ENCODE measurements around the gene BRMS1.

Gene BRMS1

DNA sequence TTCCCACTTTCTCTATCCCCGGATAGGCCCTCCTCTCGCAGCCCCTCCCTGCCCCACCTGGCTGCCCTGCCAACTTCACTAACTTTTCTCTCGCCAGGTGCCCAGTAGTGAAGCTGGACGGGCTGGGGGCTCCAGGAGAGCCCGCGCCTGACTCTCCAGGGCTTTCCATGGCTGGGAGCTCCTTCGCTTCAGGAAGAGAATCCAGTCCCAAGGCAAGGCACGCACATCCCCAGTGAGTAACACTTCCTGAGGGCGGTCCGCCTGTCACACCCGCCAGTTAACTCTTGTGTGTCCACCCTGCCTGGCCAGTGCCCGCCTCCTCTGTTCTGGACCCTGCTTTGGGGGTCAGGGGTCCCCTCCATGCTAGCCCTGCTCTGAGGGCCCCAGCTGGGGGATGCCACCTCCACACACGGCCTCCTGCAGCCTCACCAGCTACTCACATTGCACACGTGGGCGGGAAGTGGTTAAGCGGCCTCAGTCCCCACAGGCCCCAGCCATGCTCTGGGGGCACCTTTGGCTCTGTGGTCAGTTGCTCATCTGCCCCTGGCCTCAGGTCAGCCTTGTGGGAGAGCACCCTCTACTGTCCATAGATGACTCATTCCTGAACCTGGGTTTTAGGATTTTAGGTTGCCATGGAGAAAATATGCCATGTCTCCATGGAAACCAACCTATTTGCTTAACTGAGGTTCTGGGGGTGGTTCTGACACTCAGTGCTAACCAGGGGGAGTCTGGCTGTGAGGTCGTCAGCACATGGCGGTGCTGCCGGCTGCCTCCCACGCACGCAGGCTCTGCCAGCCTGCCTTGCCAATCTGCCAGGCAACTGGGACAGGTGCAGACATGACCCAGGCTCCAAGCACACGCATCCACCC, 8.4 kb downstream of the BRMS1 start, which contains the start of gene RIN1:
RIN1 (minus strand) TSS at position 201 of the 869 bp plus-strand sequence; CDS start at position 169, 32 bp downstream.
- DNase-seq, result peak; percentile 94

DNA sequence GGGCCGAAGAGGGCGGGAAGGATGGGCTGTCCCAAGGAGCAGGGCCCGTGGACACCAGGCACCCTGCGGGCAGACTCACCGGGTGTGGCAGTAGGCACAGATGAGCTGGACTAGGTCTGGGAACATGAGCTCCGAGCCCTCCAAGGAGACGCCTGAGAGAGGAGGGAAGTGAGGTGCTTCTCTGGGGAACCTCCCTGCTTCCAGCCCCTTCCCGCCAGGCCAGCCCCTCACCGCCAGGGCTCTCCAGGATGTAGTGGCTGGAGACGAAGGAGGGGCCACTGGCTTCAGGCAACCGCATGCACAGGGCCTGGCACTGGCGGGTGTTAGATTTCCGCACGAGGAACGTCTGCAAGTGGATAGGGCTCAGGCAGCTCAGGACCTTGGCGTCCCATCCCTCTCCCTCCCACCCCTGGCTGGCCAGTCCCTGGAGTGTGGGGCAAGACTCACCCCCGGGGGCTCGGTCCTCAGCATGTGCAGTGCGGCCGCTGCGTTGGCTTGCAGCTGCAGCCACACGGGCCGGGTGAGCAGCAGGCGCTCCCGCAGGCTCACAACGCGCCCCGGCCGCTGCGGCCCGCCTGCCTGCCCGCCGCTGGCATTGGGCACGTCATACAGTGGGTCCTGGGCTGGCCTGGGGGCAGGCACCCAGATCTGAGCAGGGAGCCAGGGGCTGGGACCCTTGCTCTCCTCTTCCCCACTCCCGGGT, 9.2 kb downstream of the BRMS1 start:
- peak; percentile 82 for DNase-seq

DNA sequence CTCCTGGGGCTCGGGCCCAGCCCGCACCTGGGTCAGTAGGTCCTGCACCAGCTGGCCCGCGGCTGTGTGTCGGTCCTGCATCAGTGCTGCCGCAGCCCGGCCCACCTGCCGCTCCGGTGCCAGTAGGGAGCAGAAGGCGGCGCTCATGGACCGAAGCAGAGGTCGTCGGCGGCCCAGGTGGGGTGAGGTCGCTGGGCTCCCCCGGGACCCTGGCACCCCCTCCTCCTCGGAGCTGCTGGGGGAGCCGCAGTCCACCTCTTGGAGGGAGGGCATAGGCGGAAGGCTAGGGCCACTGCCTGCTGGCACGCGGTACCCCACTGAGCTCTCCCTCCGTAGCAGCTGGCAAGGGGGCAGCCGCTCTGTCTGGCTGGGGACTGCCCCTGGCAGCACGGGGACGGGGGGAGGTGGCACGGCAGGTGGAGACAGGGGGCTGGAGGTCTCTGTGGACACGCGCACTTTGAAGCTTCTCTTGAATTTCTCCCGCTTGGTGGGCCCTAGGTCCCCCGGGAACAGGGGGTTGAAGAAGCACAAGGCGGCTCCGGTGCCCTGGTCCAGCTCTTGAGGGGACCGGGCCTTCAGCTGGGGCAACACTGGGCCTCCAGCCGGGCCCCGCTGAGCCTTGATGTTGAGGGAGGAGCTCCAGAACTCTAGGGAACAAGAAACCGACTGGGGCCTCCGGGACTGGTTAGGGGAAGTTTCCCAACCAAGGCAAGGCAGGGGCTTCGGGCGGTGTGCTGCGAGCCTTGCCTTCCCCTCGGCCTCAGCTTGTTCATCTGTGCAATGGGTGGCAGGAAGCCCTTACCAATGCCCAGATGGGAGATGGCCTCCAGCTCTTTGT, 10.1 kb downstream of the BRMS1 start:
- peak; percentile 48 for DNase-seq

DNA sequence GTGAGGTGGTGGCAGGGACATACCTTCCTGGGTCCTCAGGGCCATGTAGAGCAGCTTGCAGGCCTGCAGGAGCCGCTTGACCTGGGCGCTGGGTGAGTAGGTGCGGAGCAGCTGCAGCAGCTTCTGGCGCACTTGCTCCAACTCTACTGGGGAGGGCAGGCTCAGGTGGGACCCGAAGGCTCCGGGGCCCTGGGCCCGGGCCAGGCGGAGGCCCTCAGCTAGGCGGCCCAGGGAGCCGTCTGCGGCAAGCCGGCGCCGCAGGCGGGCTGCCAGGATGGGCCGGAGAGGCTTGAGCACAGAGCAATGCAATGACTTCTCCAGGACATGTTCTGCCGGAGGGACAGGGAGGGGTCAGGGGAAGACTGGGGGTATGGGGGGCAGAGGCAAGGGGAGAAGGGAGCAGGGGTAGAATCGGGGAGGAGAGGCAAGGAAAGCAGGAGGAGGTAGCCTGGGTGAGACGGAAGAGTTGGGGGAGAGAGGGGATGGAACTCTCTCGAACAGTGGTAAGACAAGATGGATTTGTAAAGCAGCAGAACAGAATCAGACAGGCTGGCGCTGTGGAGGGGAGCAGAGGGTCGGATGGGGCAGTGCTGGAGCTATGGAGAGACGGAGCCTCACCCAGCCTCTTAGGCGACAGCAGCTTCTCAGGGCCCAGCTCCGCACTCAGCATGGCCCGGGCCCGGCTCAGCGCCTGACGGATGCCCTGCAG, 10.9 kb downstream of the BRMS1 start:
- no peak for DNase-seq

DNA sequence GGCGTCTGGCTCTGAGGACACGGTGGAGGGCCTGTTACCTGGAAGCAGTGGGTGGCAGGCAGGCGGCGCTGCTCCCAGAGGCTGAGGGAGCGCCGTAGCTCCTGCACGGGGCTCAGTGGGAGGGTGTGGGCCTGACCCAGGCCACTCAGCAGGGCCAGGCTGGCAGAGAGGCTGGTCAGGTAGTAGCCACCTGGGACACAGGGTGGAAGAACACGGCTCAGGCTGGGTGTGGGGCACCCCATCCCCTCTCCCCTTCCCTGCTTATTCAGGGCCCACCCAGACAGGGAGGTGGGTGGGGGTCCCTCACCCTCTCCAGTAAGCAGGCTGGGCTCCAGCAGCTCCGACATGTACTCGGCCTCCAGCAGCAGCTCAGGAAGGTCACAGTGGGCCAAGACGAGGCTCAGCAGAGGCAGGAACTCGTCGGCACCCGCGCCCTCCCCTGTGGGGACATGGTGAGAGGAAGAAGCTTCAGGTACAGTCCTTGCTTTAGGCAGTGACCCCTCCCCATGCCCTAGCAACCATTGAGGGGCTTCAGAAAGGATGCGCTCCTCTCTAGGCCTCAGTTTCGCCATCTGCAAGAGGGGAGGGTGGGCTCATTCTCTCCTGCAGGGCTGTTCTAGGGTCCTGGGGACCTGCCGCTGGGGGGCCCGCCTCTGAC, 11.6 kb downstream of the BRMS1 start:
- DNase-seq, result peak; percentile 44

DNA sequence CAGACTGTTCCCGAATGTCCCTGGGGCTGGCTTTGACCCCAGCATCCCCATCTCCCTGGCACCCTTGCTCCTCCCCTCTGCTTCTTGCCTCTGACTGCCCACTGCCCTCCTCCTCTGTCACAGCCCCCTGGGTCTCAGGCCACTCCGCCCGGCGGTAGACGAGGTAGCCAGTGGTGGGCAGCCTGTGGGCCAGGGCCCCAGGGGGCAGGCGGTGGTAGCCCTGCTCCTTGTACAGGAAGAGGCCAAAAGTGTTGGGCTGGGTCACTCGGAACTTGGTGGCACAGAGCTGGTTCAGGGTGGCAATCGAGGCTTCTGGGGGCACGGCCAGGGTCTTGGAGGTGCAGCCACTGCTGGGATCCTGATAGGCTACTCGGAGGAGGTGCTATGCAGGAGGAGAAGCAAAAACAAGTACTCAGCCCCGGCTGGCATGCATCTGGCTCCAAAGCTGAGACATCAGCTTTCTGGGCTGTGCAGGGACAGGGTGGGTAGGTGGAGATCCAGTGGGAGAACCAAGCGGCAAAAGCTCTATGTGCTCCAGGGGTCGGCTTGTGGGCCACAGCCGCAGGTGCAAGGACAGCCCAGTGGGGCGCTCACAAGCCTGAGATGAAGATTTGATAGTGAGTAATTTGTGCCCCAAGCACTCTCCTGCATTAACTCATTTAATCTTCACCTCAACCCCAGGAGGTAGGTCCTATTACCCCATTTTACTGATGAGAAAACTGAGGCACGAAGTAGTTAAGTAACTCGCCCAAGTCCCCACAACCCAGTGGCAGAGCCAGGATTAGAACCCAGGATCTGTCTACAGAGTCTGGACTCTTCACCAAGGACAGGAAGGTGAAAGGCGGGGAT, 12.3 kb downstream of the BRMS1 start:
- peak; percentile 49 for DNase-seq

DNA sequence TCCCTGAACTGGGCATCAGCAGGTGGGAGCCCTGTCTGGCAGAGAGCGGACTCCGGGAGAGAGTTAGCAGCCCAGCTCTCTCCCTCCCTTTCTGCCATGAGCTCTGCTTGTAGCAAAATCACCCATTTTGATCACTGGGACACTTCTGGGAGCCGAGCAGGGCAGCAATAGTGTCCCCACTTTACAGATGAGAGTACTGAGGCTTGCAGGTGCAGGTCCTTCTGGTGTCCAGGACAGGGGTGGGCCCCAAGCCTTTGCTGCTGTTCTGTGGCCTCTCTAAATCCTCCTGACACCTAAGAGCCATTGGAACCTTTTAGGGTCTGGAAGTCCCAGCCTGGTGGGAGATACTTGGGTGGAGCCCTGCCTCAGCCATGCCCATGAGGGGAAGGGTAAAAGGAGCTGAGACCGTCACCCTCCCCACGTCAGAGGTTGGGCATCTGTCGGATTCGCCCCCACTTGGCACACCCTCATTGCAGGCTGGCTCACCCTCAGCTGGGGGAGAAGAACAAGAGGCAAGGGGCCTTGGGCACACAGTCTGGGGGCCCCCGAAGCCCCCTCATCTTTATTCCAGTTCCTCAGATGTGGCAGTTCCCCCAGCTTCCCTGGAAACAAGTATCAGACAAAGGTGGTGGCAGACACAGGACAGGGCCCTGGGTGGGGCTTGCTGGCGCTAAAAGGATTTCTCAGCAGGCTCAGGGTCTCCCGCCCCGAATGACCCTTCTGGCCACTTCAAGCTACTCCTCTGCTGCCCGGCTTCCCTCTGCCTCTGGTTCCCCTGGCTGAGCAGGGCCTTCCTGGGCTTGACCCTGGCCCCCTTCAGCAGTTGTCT, 13.1 kb downstream of the BRMS1 start:
- no peak for DNase-seq

DNA sequence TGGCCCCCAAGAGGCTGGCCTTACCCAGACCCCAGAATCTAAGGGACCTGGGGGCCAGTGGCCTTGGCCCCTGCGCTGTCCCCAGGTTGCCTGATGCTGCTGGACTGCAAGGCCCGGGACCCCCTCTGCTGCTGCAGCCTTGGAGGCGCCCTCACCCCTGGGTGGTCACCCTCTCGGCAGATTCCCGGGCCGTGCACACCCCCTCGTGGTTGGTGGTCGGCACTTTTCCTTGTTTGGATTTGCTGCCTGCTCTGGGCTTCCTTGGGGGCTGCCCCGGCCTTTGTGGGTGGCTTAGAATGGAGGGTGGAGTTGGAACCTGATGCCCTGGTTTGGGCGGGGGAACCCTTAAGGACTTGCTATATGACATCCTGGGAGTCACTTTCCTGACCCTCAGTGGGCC, 14.0 kb downstream of the BRMS1 start:
- peak; percentile 45 for DNase-seq

DNA sequence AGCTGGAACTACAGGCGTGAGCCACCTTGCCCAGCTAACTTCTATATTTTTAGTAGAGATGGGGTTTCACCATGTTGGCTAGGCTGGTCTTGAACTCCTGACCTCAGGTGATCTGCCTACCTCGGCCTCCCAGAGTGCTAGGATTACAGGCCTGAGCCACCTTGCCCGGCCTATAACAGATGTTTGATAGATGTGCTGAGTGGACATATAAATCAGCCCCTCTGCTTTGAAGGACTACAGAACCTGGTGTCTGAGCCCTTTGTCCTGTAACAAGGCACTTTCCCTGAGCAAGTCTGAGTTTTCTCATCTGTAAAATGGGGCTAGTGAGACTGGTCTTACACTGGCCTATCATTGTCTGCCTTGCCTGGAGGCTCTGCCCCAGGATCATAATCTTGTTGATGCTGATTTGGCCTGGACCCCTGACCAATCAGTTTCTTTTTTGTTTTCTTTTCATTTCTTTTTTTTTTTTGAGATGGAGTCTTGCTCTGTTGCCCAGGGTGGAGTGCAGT, 15.7 kb downstream of the BRMS1 start:
- no peak for DNase-seq

DNA sequence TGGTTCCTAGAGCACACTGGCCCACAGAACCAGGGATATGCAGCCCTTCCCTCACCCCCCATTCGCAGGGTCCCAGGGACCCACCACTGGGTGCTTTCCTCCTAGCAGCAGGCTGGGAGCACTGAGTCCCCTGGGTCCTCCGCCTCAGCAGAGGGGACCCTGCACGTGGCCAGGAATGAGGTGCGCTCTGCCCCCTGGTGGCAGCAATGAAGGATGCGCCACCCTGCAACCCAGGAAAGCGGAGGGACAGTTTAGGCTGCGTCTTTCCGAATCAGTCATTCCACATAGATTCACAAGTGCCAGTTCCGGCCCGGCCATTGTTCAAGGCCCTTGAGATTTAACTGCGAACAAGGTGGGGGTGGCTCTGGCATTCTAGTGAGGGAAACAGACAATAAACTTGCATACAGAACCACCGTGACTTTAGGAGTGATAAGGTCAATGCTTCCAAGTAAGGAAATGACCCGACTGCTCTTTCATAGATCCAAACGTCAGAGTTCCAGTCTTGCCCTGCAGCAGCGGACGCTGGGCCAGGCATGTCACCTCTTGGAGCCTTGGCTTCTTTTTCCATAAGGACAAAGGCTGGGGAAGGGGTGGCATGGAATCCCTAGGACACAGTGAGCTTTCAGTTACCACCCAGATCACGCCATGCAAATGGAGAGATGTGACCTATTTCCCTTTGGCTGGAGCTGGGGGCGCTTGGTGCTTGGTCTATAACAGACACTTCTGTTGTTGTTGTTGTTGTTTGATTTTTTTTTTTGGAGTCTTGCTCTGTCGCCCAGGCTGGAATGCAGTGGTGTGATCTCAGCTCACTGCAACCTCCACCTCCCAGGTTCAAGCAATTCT, 16.4 kb downstream of the BRMS1 start:
- DNase-seq, result peak; percentile 91

DNA sequence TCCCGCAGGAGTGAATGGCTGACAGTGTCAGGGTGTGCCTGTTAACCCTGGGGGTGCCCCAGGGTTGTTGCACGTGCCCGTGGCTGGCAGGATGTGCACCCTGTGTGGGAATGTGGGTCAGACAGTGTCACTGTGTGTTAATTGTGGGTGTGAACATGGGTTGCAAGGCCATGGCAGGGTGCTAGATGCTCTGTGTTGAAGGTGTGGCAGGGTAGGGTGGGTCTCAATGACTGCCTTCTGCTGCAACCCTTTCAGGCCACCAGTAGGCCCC, 16.9 kb downstream of the BRMS1 start:
- no peak for DNase-seq

DNA sequence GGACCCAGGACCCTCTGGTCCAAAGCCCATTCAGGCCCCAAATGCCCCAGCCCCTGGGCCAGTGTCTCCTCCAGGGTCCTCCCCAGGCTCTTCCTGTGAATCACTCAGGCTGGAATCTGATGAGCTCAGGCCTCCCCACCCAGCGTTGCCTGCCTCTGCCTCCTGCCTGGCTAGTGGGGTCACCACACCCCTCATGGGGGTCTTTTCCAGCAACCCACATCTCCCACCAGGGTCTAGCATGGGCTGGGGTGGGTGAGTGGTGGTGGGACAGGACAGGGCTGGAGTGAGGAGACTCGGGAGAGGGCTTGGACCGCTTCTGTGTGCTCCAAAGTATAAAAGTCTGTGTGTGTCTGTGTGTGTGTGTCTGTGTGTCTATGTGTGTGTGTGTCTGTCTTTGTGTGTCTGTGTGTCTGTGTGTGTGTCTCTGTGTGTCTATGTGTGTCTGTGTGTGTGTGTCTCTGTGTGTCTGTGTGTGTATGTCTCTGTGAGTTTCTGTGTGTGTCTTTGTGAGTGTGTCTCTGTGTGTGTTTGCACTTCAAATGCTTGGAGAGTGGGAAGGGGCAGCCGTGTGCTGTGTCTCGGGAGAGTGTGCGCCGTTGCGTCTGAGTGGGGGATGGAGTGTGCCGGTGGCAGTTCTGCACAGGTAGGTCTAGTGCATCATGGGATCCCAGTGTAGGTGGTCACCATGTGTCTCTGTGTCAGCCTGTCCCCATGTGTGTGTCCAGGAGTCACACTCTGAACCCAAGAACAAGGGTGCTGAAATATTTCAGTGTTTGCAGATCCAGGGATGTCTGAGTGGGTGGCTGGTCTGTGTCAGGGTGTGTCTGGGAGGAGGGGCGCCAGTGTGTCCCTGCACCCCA, 17.5 kb downstream of the BRMS1 start:
- DNase-seq, result peak; percentile 88

DNA sequence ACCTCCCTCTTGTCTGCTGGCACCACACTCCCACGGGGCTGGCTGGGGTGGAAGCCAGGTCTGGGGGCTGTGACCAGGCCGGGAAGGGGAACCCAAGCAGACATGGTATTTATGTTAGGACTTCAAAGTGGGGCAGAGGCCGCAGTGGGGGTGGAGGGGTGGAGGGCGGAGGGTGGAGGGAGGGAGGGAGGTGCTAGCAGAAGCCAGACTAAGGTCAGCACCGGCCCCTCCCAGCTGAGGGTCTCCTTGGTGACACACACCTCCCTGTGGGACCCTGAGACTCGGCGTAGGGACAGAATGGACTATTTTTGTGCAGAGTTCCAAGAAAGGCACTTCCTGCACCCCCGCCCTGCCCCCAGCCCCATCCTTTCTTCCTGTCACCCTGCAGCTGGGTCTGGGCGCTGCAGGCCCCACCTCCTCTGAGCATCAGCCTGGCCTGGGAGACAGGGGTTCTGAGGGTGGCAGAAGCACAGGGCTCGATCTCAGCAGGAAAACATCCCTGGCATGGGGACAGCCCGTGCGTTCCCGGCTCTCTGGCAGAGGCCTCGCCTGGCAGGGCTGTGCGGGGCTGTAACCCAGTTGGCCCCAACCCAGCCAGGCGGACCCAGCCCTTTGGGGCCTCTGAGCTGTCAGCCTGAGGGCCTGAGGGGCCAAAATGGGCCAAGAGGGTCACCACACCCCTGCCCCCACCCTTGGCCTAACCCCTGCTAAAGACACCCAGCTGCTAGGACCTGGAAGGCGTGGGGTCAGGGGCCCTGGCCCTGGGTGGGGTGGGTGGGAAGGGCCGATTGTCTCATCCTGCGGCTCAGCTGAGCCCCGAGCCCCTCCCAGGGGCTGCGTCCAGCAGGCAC, 18.4 kb downstream of the BRMS1 start:
- peak; percentile 78 for DNase-seq

DNA sequence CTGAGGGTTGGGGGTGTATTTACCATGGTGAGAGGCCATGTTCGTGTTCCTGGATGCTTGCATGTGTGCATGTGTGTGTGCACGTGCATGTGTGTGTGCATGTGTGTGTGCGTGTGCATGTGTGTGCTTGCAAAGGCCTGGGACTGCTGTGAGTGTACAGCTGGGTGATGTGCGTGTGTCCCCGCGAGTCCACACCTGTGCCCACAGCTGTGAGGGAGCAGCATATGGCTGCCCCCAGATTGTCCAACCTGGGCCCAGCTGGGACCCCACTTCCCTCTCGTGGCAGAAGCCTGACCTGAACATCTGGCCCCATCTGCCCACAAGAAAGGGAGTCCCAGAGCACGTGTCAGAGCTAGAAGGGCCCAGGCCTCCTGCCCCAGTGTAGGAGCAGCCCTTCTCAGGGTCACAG, 19.6 kb downstream of the BRMS1 start:
- DNase-seq, result peak; percentile 50

DNA sequence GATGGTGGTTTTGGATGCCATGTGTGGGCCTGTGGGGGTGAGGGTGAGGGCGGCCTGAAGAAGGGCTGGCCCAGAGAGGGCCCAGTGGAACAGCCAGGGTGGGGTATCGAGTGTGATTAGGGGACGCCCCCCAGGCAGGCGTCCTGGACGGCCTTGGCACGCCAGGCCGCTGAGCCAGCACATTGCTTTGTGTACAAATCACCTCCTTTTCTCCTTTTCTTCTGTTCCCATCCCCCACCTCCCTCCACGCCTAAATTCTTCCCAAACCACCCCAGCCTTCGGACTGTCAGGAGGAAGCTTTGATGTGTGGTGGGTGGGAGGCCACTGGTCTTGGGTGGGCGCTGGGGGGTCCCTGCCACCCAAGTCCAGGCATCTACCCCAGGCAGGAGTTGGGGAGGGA, 20.2 kb downstream of the BRMS1 start:
- peak; percentile 72 for DNase-seq

DNA sequence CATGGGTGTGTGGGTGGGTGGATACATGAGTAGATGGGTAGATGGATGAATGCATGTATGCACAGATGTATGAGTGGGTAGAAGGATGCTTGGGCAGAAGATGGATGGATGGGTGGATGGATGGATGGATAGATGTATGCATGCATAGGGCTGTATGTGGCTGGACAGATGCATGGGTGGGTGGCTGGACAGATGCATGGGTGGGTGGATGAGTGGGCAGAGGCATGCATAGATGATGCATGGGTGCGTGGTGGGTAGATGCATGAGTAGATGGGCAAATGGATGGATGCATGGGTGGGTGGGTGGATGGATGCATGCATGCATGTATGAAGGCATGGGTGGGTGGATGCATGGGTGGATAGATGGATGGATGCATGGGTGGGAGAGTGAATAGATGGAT, 21.2 kb downstream of the BRMS1 start:
- peak; percentile 28 for DNase-seq
